ENCODE results near the gene FREM2.

Gene FREM2

GRCh38 chr13:38763446-38764381 is 76.8 kb downstream of the FREM2 start:
- DNase-seq (ENCODE audit: low read depth in 2 of 2), result no peak

- DNase-seq (ENCODE audit: low read depth in 2 of 2), result no peak
Measured at GRCh38 chr13:38766799-38767198, 79.9 kb downstream of the FREM2 start.

DNA sequence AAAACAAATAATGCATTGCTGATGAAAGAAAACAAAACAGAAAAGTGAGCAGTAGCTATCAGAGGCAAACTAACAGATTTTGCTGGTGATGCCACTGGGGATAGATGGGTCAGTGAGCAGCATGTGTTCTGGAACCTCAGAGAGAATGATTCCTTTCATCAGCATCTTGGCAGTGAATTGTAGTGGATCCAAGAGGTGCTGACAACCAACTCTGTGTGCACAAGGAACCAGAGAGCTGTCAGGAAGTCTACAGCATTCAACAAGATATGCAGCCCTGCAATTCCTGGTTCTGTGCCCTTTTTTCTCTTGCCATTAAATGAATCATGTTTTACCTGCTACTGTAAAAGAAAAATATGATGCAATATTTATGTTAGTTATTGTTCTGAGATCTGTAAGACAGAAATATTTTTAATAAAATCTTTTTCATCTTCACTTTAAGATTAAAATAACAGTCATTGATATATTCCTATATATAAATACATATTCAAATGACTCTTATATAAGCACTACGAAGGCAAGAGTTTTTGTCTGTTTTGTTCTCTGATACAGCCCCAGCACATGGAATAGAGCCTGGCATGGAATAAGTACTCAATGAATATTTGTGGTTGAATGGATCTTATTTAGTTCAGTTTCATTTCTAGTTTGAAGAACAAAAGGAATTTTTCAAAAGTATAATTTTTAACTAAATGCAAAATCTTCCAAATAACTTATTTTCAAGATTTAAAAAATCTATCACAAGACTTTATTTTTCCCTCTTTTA is 80.8 kb downstream of the FREM2 start:
- no peak for DNase-seq (ENCODE audit: low read depth in 2 of 2)

DNA sequence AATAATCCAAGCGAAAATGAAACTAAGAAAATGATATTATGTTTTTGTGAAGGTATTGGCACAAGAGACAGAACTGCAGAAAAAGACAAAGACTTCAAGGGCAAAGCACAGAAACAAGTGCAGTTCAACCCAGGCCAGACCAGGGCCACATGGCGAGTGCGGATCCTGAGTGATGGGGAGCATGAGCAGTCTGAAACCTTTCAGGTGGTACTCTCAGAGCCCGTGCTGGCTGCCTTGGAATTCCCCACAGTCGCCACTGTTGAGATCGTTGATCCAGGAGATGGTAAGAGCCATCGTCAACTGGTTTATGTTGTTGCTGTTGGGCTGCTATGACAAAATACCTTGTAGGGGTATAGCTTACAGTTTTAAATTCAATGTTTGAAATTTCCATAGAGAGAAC is 82.6 kb downstream of the FREM2 start:
- no peak for DNase-seq (ENCODE audit: low read depth in 2 of 2)

GRCh38 chr13:38775085-38775484 is 88.2 kb downstream of the FREM2 start:
- no peak for DNase-seq (ENCODE audit: low read depth in 2 of 2)

DNA sequence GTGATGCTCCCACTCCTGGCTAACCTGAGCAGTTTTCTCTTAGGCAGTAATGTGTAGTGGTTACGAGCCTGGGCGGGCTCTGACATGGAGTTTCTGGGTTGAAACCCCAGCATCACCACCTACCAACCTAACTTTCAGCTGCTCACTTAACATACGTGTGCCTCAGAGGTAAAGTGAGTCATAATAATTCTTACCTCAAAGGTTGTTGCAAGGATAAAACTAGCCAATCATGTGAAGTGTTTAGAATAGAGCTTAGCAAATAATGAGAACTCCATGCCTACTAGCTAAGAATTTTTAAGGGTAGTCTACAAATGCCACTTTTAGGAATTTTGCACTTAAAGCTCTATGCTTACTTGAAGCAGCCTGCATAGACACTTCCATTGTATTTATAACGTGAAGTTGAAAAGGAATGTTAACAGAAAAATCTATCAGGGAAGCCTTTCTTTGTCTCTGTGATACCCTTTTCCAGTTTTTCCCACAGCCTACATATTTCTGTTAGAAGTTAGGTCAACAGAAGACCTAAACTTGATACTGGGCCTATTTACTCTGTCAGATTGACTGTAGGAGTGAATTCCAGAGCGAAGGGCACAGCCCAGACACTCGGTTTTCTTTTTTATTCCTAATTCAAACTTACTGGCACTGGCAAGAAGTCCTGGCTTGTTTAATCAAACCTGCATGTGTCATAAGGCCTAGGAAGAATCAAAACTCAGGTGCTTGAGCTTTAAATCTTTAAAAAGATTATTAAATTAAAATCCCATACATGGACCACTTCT is 90.7 kb downstream of the FREM2 start:
- no peak for DNase-seq (ENCODE audit: low read depth in 2 of 2)

DNA sequence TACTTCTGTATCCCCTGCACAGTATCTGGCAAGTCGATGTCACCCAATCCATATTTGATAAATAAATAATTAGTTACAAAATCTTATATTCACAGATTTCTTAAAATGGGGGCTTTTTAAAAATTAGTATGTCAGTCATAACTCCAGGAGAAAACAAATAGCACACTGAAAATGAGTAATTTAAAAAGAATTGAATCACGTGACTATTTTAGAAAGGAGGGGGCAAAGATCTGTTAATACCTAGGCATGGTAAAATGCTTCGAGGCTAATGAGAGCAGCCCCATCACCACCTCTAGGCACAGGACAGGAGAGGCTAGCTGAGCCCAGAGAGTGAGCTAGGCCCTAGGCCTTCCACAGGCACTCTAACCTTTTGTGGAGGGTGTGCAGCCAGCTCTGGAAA is 94.7 kb downstream of the FREM2 start:
- DNase-seq (ENCODE audit: low read depth in 2 of 2), result no peak

DNA sequence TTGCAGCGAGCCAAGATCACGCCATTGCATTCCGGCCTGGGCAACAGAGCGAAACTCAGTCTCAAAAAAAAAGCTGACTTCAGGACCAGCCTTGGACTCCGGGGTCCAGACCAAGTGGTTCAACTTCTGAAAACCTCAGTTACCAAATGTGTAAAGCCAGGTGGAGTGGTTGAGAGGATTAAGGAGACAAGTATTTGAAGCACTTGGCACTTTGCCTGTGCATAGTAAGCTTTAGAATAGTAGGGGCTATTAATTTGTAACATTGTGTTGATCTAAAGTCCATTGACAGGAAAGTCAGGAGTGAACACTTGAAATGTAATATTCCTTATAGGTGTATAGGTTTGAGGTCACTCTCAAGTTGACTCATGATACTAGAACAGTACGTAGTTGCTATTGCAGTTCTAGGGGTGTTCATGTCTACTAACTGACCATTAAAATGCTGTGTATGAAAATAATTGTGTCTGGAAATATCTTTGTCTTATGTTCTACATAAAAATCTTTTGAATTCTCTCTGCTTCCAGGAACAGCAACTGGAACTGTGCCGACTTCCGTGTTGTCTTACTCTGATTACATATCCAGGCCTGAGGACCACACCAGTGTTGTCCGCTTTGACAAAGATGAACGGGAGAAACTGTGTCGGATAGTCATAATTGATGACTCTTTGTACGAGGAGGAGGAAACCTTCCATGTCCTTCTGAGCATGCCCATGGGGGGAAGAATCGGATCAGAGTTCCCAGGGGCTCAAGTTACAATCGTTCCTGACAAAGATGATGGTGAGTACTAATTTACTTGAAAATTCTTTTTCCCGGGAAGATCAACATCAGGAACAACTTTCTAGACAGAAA is 97.4 kb downstream of the FREM2 start:
- no peak for DNase-seq (ENCODE audit: low read depth in 2 of 2)

GRCh38 chr13:38785042-38785441 is 98.2 kb downstream of the FREM2 start:
- DNase-seq (ENCODE audit: low read depth in 2 of 2), result no peak

DNA sequence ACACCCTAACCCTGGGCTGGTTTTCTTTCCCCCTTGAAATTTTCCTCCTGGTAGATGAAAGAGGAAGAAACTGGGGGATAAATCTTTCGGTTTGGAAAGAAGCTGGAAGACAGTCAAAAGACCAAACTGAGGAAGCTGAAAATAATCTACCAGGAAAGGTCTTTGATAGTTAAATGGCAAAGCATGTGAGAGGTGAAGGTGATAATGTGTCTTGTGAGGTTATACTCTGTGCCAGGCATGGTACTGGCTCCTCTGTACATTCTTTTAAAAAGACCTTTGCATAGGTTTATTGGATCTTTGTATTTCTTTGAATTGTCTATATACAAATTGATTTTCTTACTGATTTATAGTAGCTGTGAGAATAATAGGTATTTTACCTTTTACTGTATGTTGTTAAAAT is 98.6 kb downstream of the FREM2 start:
- no peak for DNase-seq (ENCODE audit: low read depth in 2 of 2)

DNA sequence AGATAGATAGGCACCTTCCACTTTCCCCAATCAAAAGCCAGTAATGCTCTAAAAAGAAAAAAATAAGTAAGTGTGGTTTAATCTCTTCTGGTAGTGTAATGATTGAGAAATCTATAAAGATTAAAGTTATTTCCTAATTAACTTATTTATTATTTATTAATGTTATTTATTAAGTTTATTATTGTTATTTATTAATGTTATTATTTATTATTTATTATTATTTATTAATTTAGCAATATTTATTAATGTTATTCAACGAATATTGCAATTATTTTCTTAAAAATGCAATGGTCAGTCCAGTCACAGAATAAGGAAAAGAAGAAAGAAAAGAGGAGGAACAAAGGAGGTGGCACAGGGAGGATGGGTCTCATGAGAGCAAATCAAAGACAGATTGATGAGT is 100.7 kb downstream of the FREM2 start:
- no peak for DNase-seq (ENCODE audit: low read depth in 2 of 2)

GRCh38 chr13:38796890-38797289 is 110.0 kb downstream of the FREM2 start:
- DNase-seq (ENCODE audit: low read depth in 2 of 2), result no peak

DNA sequence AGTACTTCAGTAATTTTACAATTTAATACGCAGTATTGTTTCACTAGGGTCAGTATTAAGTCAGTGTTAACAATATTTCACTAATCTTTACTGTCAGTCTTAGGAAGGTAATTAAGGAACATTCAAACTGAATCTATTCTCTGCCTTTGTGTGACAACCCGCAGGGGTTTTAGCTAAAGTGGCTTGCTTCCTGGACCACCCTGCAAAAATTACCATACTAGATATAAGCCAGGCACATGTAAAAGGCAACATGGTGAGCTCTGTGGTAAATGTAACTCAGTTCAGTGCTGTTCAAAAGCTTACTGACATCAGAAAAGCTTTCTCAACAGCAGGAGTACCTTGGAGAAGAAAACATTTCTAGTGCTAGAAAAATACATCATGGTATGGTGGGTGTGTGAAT is 116.7 kb downstream of the FREM2 start:
- DNase-seq (ENCODE audit: low read depth in 2 of 2), result no peak

DNA sequence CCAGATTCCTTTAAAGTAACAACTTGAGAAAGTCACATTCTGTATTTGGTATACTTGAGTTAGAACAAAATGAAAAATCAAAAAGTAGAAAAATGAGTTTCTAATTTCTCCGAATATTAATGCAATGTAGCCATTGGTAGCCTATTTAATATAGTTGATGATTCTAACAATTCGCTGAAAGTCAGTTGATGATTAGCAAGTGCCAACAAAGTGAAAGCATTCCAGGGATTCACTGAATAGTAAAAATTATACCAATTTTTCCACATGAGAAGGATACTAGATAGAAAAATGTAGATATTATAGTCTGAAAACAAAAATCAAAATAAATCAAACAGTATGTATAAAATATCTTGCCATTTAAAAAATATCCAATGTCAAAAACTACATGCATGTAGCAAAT is 117.2 kb downstream of the FREM2 start:
- no peak for DNase-seq (ENCODE audit: low read depth in 2 of 2)

- no peak for DNase-seq (ENCODE audit: low read depth in 2 of 2)
Measured at GRCh38 chr13:38804536-38804935, 117.7 kb downstream of the FREM2 start.

GRCh38 chr13:38814331-38814730 is 127.5 kb downstream of the FREM2 start:
- no peak for DNase-seq (ENCODE audit: low read depth in 2 of 2)

- no peak for DNase-seq (ENCODE audit: low read depth in 2 of 2)
Measured at GRCh38 chr13:38819053-38819452, 132.2 kb downstream of the FREM2 start.

- DNase-seq (ENCODE audit: low read depth in 2 of 2), result no peak
Measured at GRCh38 chr13:38819596-38819995, 132.7 kb downstream of the FREM2 start.

- DNase-seq (ENCODE audit: low read depth in 2 of 2), result no peak
Measured at GRCh38 chr13:38821770-38822551, 135.1 kb downstream of the FREM2 start.

DNA sequence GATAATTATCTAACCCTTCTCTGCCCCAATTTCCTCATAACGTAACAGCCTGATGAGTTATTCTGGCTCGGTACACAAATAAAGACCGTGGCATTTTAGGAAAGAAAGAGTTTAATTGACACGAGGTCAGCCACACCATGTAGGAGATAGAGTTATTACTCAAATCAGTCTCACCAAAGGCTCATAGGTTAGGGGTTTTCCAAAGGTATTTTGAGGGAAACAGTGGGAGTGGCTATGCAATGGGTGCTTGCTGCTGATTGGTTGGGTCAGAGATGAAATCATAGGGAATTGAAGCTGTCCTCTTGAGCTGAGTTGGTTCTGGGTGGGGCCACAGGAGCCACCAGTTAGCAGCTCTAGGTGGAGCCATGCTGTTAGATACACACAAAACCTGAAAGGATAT is 137.5 kb downstream of the FREM2 start:
- no peak for DNase-seq (ENCODE audit: low read depth in 2 of 2)

All from stimulated activated CD4-positive, alpha-beta T cell treated with anti-CD3 and anti-CD28 coated beads, Interleukin-4, amount 100 ng/mL, for 48 hours (primary cell).